ENCODE results near the gene MRPL27.
A peak's percentile ranks its signal among the peaks of the same experiment; 100 is the strongest.
"Not testable (repeated sequence)": the region's sequence is repeated elsewhere in the genome, so short reads cannot be mapped to it uniquely, and the experiment has no call there.

Gene MRPL27

DNA sequence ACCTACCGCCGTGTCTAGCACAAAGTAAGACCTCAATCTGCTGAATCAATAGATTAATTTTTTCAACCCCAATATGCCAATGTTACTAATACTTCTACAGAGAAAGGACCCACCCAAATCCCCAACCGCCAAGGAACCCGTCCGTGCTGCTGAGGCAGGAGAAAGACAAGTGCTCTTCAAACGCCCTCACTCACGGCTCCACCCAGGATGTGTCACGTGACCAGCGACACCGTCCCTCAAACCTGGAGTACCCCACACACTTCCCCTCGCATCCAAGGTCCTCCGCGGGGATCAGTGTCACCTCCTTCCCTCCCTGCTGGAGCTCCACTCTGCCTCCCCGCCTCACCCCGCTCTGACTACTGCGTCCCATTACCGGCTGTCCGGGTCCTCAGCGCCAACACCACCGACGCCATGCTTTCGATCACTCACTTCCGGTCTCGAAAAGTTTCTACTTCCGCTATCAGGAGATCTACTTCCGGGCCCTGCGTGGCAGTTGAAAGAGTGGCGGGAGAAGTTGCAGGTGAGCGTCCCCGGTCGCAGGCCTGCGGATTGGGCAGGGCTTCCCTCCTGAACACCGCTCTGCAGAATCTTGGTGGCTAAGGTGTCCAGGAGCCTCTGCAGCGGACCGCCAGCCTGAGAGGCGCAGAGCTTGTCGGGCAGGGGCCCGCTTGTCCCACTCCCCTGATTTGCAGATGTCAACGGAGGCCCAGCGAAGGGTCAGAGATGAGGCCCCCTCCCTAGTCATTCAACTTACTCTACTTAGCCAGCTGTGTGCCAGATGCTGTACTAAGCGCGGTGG lies at the start of gene MRPL27, which contains the start of gene EME1:
TSS of gene MRPL27 (minus strand) at position 427 of the 799 bp plus-strand sequence. CDS start at position 413, 14 bp downstream.
TSS of gene EME1 (plus strand) at position 472 of the 799 bp plus-strand sequence. CDS start 1,980 bp downstream, outside the sequence.
- H3K4me3 ChIP-seq (ENCODE audit: low read depth, low read length) = peak within 1 kb of the TSS; percentile 89
- peak within 1 kb of the TSS; percentile 87 for H3K27ac ChIP-seq (ENCODE audit: low read depth, low read length)
- no peaks in the 10 kb centered on the region for H3K27me3 ChIP-seq (ENCODE audit: control insufficient read depth, insufficient read depth, low read length)
- no peaks in the 10 kb centered on the region for H3K9me3 ChIP-seq (ENCODE audit: control insufficient read depth, insufficient read depth, low read length)
- H3K9ac ChIP-seq (ENCODE audit: low read depth, low read length) = peak within 1 kb of the TSS; percentile 92
- peaks cover 5% of the 10 kb centered on the region for H3K4me1 ChIP-seq (ENCODE audit: control insufficient read depth, insufficient read depth, low read length)
- peaks cover 48% of the 10 kb centered on the region for H3K36me3 ChIP-seq (ENCODE audit: control insufficient read depth, insufficient read depth, low read length)

- Histone ChIP-seq H3K36me3 (ENCODE audit: control insufficient read depth, insufficient read depth, low read length) (no peaks in the 10 kb centered on the region), H3K9me3 (ENCODE audit: control insufficient read depth, insufficient read depth, low read length) (no peaks in the 10 kb centered on the region), H3K4me1 (ENCODE audit: control insufficient read depth, insufficient read depth, low read length) (peaks cover 14% of the 10 kb centered on the region), H3K27ac (ENCODE audit: low read depth, low read length) (no peak overlapping the region), H3K27me3 (ENCODE audit: control insufficient read depth, insufficient read depth, low read length) (peaks cover 5% of the 10 kb centered on the region; the same call in 1 of the 2 replicates), H3K9ac (ENCODE audit: low read depth, low read length) (no peak overlapping the region), H3K4me3 (ENCODE audit: low read depth, low read length) (no peak overlapping the region)
Observed at GRCh38 chr17:50422738-50423137, 49.8 kb upstream of the MRPL27 start.

DNA sequence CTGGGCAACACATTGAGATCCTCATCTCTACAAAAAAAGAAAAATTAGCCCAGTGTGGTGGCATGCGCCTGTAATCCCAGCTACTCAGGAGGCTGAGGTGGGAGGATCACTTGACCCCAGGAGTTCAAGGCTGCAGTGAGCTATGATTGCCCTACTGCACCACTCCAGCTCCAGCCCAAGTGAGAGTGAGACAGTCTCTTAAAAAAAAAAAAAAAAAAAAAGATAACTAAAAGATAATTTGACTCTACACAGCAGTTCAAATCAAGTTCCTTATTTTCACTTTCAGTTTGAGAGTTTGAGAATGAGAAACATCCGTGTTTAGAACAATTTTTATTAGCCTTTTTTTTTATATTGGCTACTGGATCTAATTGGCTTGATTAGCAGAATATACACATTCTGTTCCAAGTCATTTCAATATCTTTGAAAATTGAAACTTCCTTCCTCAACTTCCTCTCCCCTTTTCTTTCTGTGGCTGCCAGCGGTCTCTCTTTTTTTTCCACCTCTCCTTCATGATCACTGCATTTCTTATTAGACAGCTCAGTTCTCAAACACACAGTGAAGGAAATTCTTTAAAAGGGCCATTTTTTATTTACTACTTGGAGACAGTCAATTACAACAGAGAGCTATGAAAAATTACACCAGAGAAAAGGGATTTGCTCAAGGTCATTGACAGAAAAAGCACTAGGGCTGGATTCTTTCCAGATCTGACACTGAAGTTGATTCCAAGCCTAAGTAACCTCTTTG lies 48.5 kb upstream of the MRPL27 start:
- H3K4me3 ChIP-seq (ENCODE audit: low read depth, low read length) = no peak overlapping the region
- peaks cover 4% of the 10 kb centered on the region for H3K4me1 ChIP-seq (ENCODE audit: control insufficient read depth, insufficient read depth, low read length)
- no peaks in the 10 kb centered on the region for H3K36me3 ChIP-seq (ENCODE audit: control insufficient read depth, insufficient read depth, low read length)
- no peak overlapping the region for H3K9ac ChIP-seq (ENCODE audit: low read depth, low read length)
- H3K27ac ChIP-seq (ENCODE audit: low read depth, low read length) = no peak overlapping the region
- no peaks in the 10 kb centered on the region for H3K9me3 ChIP-seq (ENCODE audit: control insufficient read depth, insufficient read depth, low read length)
- peaks cover 5% of the 10 kb centered on the region; the same call in 1 of the 2 replicates for H3K27me3 ChIP-seq (ENCODE audit: control insufficient read depth, insufficient read depth, low read length)

DNA sequence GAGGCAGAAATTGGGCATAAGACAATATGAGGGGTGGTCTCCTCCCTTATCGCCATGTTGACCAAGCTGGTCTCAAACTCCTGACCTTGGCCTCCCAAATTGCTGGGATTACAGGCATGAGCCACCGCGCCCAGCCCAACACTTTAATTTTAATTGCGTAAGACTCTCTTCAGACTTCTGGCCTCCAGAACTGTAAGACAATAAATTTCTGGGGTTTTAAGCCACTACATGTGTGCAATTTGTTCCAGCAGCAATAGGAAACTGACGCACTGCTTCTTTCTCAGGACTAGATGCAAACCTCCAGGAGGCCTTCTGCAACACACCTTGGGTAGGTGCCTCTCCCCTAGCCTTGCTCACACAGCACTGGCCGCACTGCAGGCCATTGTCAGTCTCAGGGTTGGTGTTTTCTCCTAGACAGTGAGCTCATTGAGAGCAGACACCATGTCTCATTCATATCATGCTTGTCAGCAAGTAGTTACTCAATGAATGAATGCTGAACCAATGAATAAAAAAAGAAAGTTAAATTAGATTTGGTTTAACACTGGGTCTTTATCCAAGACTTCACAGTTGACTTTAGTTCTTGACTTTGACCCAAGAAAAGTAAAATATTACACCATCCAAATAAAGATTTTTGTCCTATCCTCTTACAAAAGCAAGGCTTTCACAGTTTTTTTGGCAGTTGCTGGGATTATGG lies 47.6 kb upstream of the MRPL27 start:
- H3K4me3 ChIP-seq (ENCODE audit: low read depth, low read length) = no peak overlapping the region
- H3K27ac ChIP-seq (ENCODE audit: low read depth, low read length) = no peak overlapping the region

GRCh38 chr17:50419577-50419976 lies 46.6 kb upstream of the MRPL27 start:
- H3K27me3 ChIP-seq (ENCODE audit: control insufficient read depth, insufficient read depth, low read length); H3K4me1 ChIP-seq (ENCODE audit: control insufficient read depth, insufficient read depth, low read length); H3K27ac ChIP-seq (ENCODE audit: low read depth, low read length); H3K9me3 ChIP-seq (ENCODE audit: control insufficient read depth, insufficient read depth, low read length); H3K4me3 ChIP-seq (ENCODE audit: low read depth, low read length); H3K36me3 ChIP-seq (ENCODE audit: control insufficient read depth, insufficient read depth, low read length); H3K9ac ChIP-seq (ENCODE audit: low read depth, low read length): not testable (repeated sequence)

More for the DNA sequence above, 47.6 kb upstream of the MRPL27 start:
- Histone ChIP-seq H3K36me3 (ENCODE audit: control insufficient read depth, insufficient read depth, low read length) (no peaks in the 10 kb centered on the region), H3K9me3 (ENCODE audit: control insufficient read depth, insufficient read depth, low read length) (no peaks in the 10 kb centered on the region), H3K9ac (ENCODE audit: low read depth, low read length) (no peak overlapping the region), H3K27me3 (ENCODE audit: control insufficient read depth, insufficient read depth, low read length) (peaks cover 5% of the 10 kb centered on the region; the same call in 1 of the 2 replicates), H3K4me1 (ENCODE audit: control insufficient read depth, insufficient read depth, low read length) (peaks cover 3% of the 10 kb centered on the region; the same call in 1 of the 2 replicates)

DNA sequence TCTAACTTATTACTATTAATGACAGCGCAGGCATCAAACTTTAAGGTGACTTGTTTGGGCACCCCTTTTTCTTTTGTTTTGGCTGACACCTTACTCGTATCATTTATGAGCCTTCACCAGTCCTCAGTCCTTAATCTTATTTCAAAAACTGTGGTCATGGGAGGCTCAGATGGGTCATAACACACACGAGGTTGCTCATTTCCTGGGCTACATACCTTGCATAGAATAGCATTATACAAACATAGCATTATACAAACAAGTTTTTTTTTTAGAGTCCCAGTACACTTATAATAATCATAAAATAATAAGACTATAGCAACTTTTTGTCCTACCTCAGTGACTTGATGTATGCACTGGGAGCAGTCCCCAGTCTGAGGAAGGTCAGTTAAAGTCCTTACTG lies 41.8 kb upstream of the MRPL27 start:
- Histone ChIP-seq H3K4me3 (ENCODE audit: low read depth, low read length) (no peak overlapping the region), H3K9me3 (ENCODE audit: control insufficient read depth, insufficient read depth, low read length) (no peaks in the 10 kb centered on the region), H3K27me3 (ENCODE audit: control insufficient read depth, insufficient read depth, low read length) (no peaks in the 10 kb centered on the region), H3K36me3 (ENCODE audit: control insufficient read depth, insufficient read depth, low read length) (no peaks in the 10 kb centered on the region), H3K27ac (ENCODE audit: low read depth, low read length) (no peak overlapping the region), H3K9ac (ENCODE audit: low read depth, low read length) (no peak overlapping the region), H3K4me1 (ENCODE audit: control insufficient read depth, insufficient read depth, low read length) (no peaks in the 10 kb centered on the region)

GRCh38 chr17:50412188-50412732 lies 39.3 kb upstream of the MRPL27 start:
- Histone ChIP-seq H3K27me3 (ENCODE audit: control insufficient read depth, insufficient read depth, low read length) (no peaks in the 10 kb centered on the region), H3K4me1 (ENCODE audit: control insufficient read depth, insufficient read depth, low read length) (no peaks in the 10 kb centered on the region), H3K27ac (ENCODE audit: low read depth, low read length) (no peak overlapping the region), H3K9ac (ENCODE audit: low read depth, low read length) (no peak overlapping the region), H3K4me3 (ENCODE audit: low read depth, low read length) (no peak overlapping the region), H3K9me3 (ENCODE audit: control insufficient read depth, insufficient read depth, low read length) (no peaks in the 10 kb centered on the region), H3K36me3 (ENCODE audit: control insufficient read depth, insufficient read depth, low read length) (no peaks in the 10 kb centered on the region)

GRCh38 chr17:50407921-50408320 lies 34.9 kb upstream of the MRPL27 start:
- H3K36me3 ChIP-seq (ENCODE audit: control insufficient read depth, insufficient read depth, low read length) = no peaks in the 10 kb centered on the region
- H3K4me1 ChIP-seq (ENCODE audit: control insufficient read depth, insufficient read depth, low read length) = 0 out of 2 replicates have a peak, but pooled peaks cover under 1% of the 10 kb centered on the region
- H3K9me3 ChIP-seq (ENCODE audit: control insufficient read depth, insufficient read depth, low read length) = no peaks in the 10 kb centered on the region
- H3K4me3 ChIP-seq (ENCODE audit: low read depth, low read length) = no peak overlapping the region
- no peaks in the 10 kb centered on the region for H3K27me3 ChIP-seq (ENCODE audit: control insufficient read depth, insufficient read depth, low read length)
- no peak overlapping the region for H3K9ac ChIP-seq (ENCODE audit: low read depth, low read length)
- no peak overlapping the region for H3K27ac ChIP-seq (ENCODE audit: low read depth, low read length)

- H3K9me3 ChIP-seq (ENCODE audit: control insufficient read depth, insufficient read depth, low read length) = no peaks in the 10 kb centered on the region
- H3K4me3 ChIP-seq (ENCODE audit: low read depth, low read length) = no peak overlapping the region
- no peaks in the 10 kb centered on the region for H3K36me3 ChIP-seq (ENCODE audit: control insufficient read depth, insufficient read depth, low read length)
- no peak overlapping the region for H3K27ac ChIP-seq (ENCODE audit: low read depth, low read length)
- H3K4me1 ChIP-seq (ENCODE audit: control insufficient read depth, insufficient read depth, low read length) = 0 out of 2 replicates have a peak, but pooled peaks cover 5% of the 10 kb centered on the region
- no peaks in the 10 kb centered on the region for H3K27me3 ChIP-seq (ENCODE audit: control insufficient read depth, insufficient read depth, low read length)
- no peak overlapping the region for H3K9ac ChIP-seq (ENCODE audit: low read depth, low read length)
Observed at GRCh38 chr17:50406578-50406977, 33.6 kb upstream of the MRPL27 start.

- not testable (repeated sequence) for H3K27ac ChIP-seq (ENCODE audit: low read depth, low read length); H3K36me3 ChIP-seq (ENCODE audit: control insufficient read depth, insufficient read depth, low read length); H3K27me3 ChIP-seq (ENCODE audit: control insufficient read depth, insufficient read depth, low read length); H3K4me1 ChIP-seq (ENCODE audit: control insufficient read depth, insufficient read depth, low read length); H3K9ac ChIP-seq (ENCODE audit: low read depth, low read length); H3K9me3 ChIP-seq (ENCODE audit: control insufficient read depth, insufficient read depth, low read length); H3K4me3 ChIP-seq (ENCODE audit: low read depth, low read length)
Observed at GRCh38 chr17:50405351-50405750, 32.4 kb upstream of the MRPL27 start.
